ENCODE measurements around the gene TMPRSS4.

TMPRSS4 gene

GRCh38 chr11:118156531-118157185 lies 79.8 kb downstream of the TMPRSS4 start:
- Histone ChIP-seq H3K4me1 (ENCODE audit: control insufficient read depth, insufficient read depth, low read length) (peaks cover 13% of the 10 kb centered on the region), H3K4me3 (ENCODE audit: low read length) (no peak overlapping the region), H3K9ac (ENCODE audit: low read length) (no peak overlapping the region), H3K36me3 (ENCODE audit: control insufficient read depth, insufficient read depth, low read length) (no peaks in the 10 kb centered on the region), H3K9me3 (ENCODE audit: control insufficient read depth, low read length) (no peaks in the 10 kb centered on the region), H3K27me3 (ENCODE audit: control insufficient read depth, insufficient read depth, low read length) (peaks cover 83% of the 10 kb centered on the region)

GRCh38 chr11:118157186-118157895 lies 80.5 kb downstream of the TMPRSS4 start:
- H3K4me1 ChIP-seq (ENCODE audit: control insufficient read depth, insufficient read depth, low read length) = peaks cover 7% of the 10 kb centered on the region
- peaks cover 82% of the 10 kb centered on the region for H3K27me3 ChIP-seq (ENCODE audit: control insufficient read depth, insufficient read depth, low read length)
- H3K9ac ChIP-seq (ENCODE audit: low read length) = no peak overlapping the region
- no peaks in the 10 kb centered on the region for H3K9me3 ChIP-seq (ENCODE audit: control insufficient read depth, low read length)
- H3K4me3 ChIP-seq (ENCODE audit: low read length) = no peak overlapping the region
- no peaks in the 10 kb centered on the region for H3K36me3 ChIP-seq (ENCODE audit: control insufficient read depth, insufficient read depth, low read length)

- H3K9ac ChIP-seq (ENCODE audit: low read length) = no peak overlapping the region
- H3K4me3 ChIP-seq (ENCODE audit: low read length) = no peak overlapping the region
- no peaks in the 10 kb centered on the region for H3K36me3 ChIP-seq (ENCODE audit: control insufficient read depth, insufficient read depth, low read length)
- H3K9me3 ChIP-seq (ENCODE audit: control insufficient read depth, low read length) = no peaks in the 10 kb centered on the region
- no peaks in the 10 kb centered on the region for H3K4me1 ChIP-seq (ENCODE audit: control insufficient read depth, insufficient read depth, low read length)
- peaks cover 62% of the 10 kb centered on the region for H3K27me3 ChIP-seq (ENCODE audit: control insufficient read depth, insufficient read depth, low read length)
Measured at GRCh38 chr11:118161786-118162185, 84.9 kb downstream of the TMPRSS4 start.

GRCh38 chr11:118162846-118163245 lies 86.0 kb downstream of the TMPRSS4 start:
- H3K27me3 ChIP-seq (ENCODE audit: control insufficient read depth, insufficient read depth, low read length) = peaks cover 52% of the 10 kb centered on the region
- H3K4me3 ChIP-seq (ENCODE audit: low read length) = no peak overlapping the region
- no peaks in the 10 kb centered on the region for H3K4me1 ChIP-seq (ENCODE audit: control insufficient read depth, insufficient read depth, low read length)
- no peaks in the 10 kb centered on the region for H3K36me3 ChIP-seq (ENCODE audit: control insufficient read depth, insufficient read depth, low read length)
- no peaks in the 10 kb centered on the region for H3K9me3 ChIP-seq (ENCODE audit: control insufficient read depth, low read length)
- no peak overlapping the region for H3K9ac ChIP-seq (ENCODE audit: low read length)

GRCh38 chr11:118163494-118163893 lies 86.6 kb downstream of the TMPRSS4 start:
- Histone ChIP-seq H3K9ac (ENCODE audit: low read length) (no peak overlapping the region), H3K27me3 (ENCODE audit: control insufficient read depth, insufficient read depth, low read length) (peaks cover 51% of the 10 kb centered on the region), H3K4me3 (ENCODE audit: low read length) (no peak overlapping the region), H3K4me1 (ENCODE audit: control insufficient read depth, insufficient read depth, low read length) (no peaks in the 10 kb centered on the region), H3K36me3 (ENCODE audit: control insufficient read depth, insufficient read depth, low read length) (no peaks in the 10 kb centered on the region), H3K9me3 (ENCODE audit: control insufficient read depth, low read length) (no peaks in the 10 kb centered on the region)

GRCh38 chr11:118164885-118165284 lies 88.0 kb downstream of the TMPRSS4 start:
- Histone ChIP-seq H3K9me3 (ENCODE audit: control insufficient read depth, low read length) (no peaks in the 10 kb centered on the region), H3K4me3 (ENCODE audit: low read length) (no peak overlapping the region), H3K27me3 (ENCODE audit: control insufficient read depth, insufficient read depth, low read length) (peaks cover 53% of the 10 kb centered on the region), H3K4me1 (ENCODE audit: control insufficient read depth, insufficient read depth, low read length) (no peaks in the 10 kb centered on the region), H3K36me3 (ENCODE audit: control insufficient read depth, insufficient read depth, low read length) (no peaks in the 10 kb centered on the region), H3K9ac (ENCODE audit: low read length) (no peak overlapping the region)

- no peak overlapping the region for H3K9ac ChIP-seq (ENCODE audit: low read length)
- no peaks in the 10 kb centered on the region for H3K36me3 ChIP-seq (ENCODE audit: control insufficient read depth, insufficient read depth, low read length)
- no peaks in the 10 kb centered on the region for H3K9me3 ChIP-seq (ENCODE audit: control insufficient read depth, low read length)
- H3K4me3 ChIP-seq (ENCODE audit: low read length) = no peak overlapping the region
- peaks cover 61% of the 10 kb centered on the region for H3K27me3 ChIP-seq (ENCODE audit: control insufficient read depth, insufficient read depth, low read length)
- H3K4me1 ChIP-seq (ENCODE audit: control insufficient read depth, insufficient read depth, low read length) = peaks cover 5% of the 10 kb centered on the region
Measured at GRCh38 chr11:118166641-118167040, 89.8 kb downstream of the TMPRSS4 start.

GRCh38 chr11:118167253-118167652 lies 90.4 kb downstream of the TMPRSS4 start:
- H3K36me3 ChIP-seq (ENCODE audit: control insufficient read depth, insufficient read depth, low read length) = no peaks in the 10 kb centered on the region
- H3K4me1 ChIP-seq (ENCODE audit: control insufficient read depth, insufficient read depth, low read length) = peaks cover 8% of the 10 kb centered on the region
- H3K27me3 ChIP-seq (ENCODE audit: control insufficient read depth, insufficient read depth, low read length) = peaks cover 60% of the 10 kb centered on the region
- H3K4me3 ChIP-seq (ENCODE audit: low read length) = no peak overlapping the region
- no peak overlapping the region for H3K9ac ChIP-seq (ENCODE audit: low read length)
- H3K9me3 ChIP-seq (ENCODE audit: control insufficient read depth, low read length) = no peaks in the 10 kb centered on the region

- Histone ChIP-seq H3K27me3 (ENCODE audit: control insufficient read depth, insufficient read depth, low read length) (peaks cover 53% of the 10 kb centered on the region), H3K9ac (ENCODE audit: low read length) (no peak overlapping the region), H3K4me3 (ENCODE audit: low read length) (no peak overlapping the region), H3K4me1 (ENCODE audit: control insufficient read depth, insufficient read depth, low read length) (peaks cover 8% of the 10 kb centered on the region), H3K36me3 (ENCODE audit: control insufficient read depth, insufficient read depth, low read length) (no peaks in the 10 kb centered on the region), H3K9me3 (ENCODE audit: control insufficient read depth, low read length) (no peaks in the 10 kb centered on the region)
Measured at GRCh38 chr11:118167906-118168305, 91.0 kb downstream of the TMPRSS4 start.

- Histone ChIP-seq H3K9me3 (ENCODE audit: control insufficient read depth, low read length) (no peaks in the 10 kb centered on the region), H3K4me3 (ENCODE audit: low read length) (no peak overlapping the region), H3K4me1 (ENCODE audit: control insufficient read depth, insufficient read depth, low read length) (peaks cover 8% of the 10 kb centered on the region), H3K36me3 (ENCODE audit: control insufficient read depth, insufficient read depth, low read length) (no peaks in the 10 kb centered on the region), H3K27me3 (ENCODE audit: control insufficient read depth, insufficient read depth, low read length) (peaks cover 50% of the 10 kb centered on the region), H3K9ac (ENCODE audit: low read length) (no peak overlapping the region)
Measured at GRCh38 chr11:118168316-118168715, 91.4 kb downstream of the TMPRSS4 start.

GRCh38 chr11:118168751-118169150 lies 91.9 kb downstream of the TMPRSS4 start:
- no peak overlapping the region for H3K9ac ChIP-seq (ENCODE audit: low read length)
- H3K27me3 ChIP-seq (ENCODE audit: control insufficient read depth, insufficient read depth, low read length) = peaks cover 45% of the 10 kb centered on the region
- H3K4me3 ChIP-seq (ENCODE audit: low read length) = no peak overlapping the region
- no peaks in the 10 kb centered on the region for H3K9me3 ChIP-seq (ENCODE audit: control insufficient read depth, low read length)
- peaks cover 8% of the 10 kb centered on the region for H3K4me1 ChIP-seq (ENCODE audit: control insufficient read depth, insufficient read depth, low read length)
- H3K36me3 ChIP-seq (ENCODE audit: control insufficient read depth, insufficient read depth, low read length) = no peaks in the 10 kb centered on the region

- Histone ChIP-seq H3K36me3 (ENCODE audit: control insufficient read depth, insufficient read depth, low read length) (no peaks in the 10 kb centered on the region), H3K9me3 (ENCODE audit: control insufficient read depth, low read length) (no peaks in the 10 kb centered on the region), H3K27me3 (ENCODE audit: control insufficient read depth, insufficient read depth, low read length) (peaks cover 40% of the 10 kb centered on the region), H3K4me3 (ENCODE audit: low read length) (no peak overlapping the region), H3K4me1 (ENCODE audit: control insufficient read depth, insufficient read depth, low read length) (peaks cover 8% of the 10 kb centered on the region), H3K9ac (ENCODE audit: low read length) (no peak overlapping the region)
Measured at GRCh38 chr11:118169300-118170140, 92.6 kb downstream of the TMPRSS4 start.
